Activated B cell treated with CpG ODN at 0.5 μM for 24 hours (primary cell): ENCODE measurements around the gene SLC22A14. TPM values are rescaled to one million over a fixed set of nuclear protein-coding genes. Genes with fewer than 3 reads are reported as not detected.
"Not testable (repeated sequence)": the region's sequence is repeated elsewhere in the genome, so short reads cannot be mapped to it uniquely, and the experiment has no call there.

Experiments
- ATAC-seq: fragments of 200-7000 bp; cut with Tn5 transposase; one replicate; pipeline ENCODE4 v1.10.0; 2021; ENCODE audit warnings: low read depth, mild to moderate bottlenecking, moderate library complexity
- CTCF ChIA-PET: fragments of 350-600 bp; sonication (Branson Sonifier 250); formaldehyde crosslinking; loops from one replicate; lab custom pipeline; 2021; ENCODE audit warnings: antibody characterized with exemption; lab: Charles Lee
- POLR2A ChIA-PET: fragments of 350-600 bp; sonication (Branson Sonifier 250); formaldehyde crosslinking; loops from one replicate; lab custom pipeline; 2021; ENCODE audit warnings: antibody characterized with exemption; lab: Charles Lee
- DNase-seq: peaks from one replicate; pipeline ENCODE4 v3.0.0; 2022
- H3K27ac Mint-ChIP-seq: one replicate; pipeline ENCODE4 v1.8.0; 2020; ENCODE audit warnings: mixed read lengths
- H3K27me3 Mint-ChIP-seq: one replicate; pipeline ENCODE4 v1.8.0; 2021; ENCODE audit warnings: mixed read lengths
- H3K36me3 Mint-ChIP-seq: one replicate; pipeline ENCODE4 v1.8.0; 2021; ENCODE audit warnings: low read depth, mixed read lengths
- H3K4me1 Mint-ChIP-seq: one replicate; pipeline ENCODE4 v1.8.0; 2021; ENCODE audit warnings: mixed read lengths
- H3K4me3 Mint-ChIP-seq: one replicate; pipeline ENCODE4 v1.8.0; 2020; ENCODE audit warnings: mild to moderate bottlenecking, mixed read lengths
- H3K9me3 Mint-ChIP-seq: one replicate; pipeline ENCODE4 v1.8.0; 2020; ENCODE audit warnings: mixed read lengths
- CTCF ChIP-seq: fragments of 200-600 bp; IDR thresholded peaks from one replicate; pipeline ENCODE4 v1.8.0; 2022; ENCODE audit warnings: antibody characterized with exemption, mild to moderate bottlenecking
- intact Hi-C: fragments of 100-400 bp; cut with micrococcal nuclease; formaldehyde crosslinking; loops from one replicate; pipeline ENCODE4 v1.15.1; 2024
- total RNA-seq: library from RNA; stranded (reverse); gene quantifications from 2 replicates; pipeline ENCODE4 v1.2.3, GENCODE V29; 2022

The SLC22A14 gene
- total RNA-seq, 1 donor from 2014 or later = 0.16 TPM

- no peak overlapping the region for H3K4me3 Mint-ChIP-seq
- ChIA-PET POLR2A (no interaction called here), CTCF (no interaction called here)
- ATAC-seq (no peak), DNase-seq (no peak)
- no peaks in the 10 kb centered on the region for H3K4me1 Mint-ChIP-seq
- no peaks in the 10 kb centered on the region for H3K9me3 Mint-ChIP-seq
- H3K36me3 Mint-ChIP-seq = no peaks in the 10 kb centered on the region
- intact Hi-C loops = no loop called here
- no peak overlapping the region for H3K27ac Mint-ChIP-seq
- H3K27me3 Mint-ChIP-seq = no peaks in the 10 kb centered on the region
- no peak for TF ChIP-seq CTCF
These were observed 2.7 kb downstream of the SLC22A14 start for GRCh38 chr3:38284756-38285150.

DNA sequence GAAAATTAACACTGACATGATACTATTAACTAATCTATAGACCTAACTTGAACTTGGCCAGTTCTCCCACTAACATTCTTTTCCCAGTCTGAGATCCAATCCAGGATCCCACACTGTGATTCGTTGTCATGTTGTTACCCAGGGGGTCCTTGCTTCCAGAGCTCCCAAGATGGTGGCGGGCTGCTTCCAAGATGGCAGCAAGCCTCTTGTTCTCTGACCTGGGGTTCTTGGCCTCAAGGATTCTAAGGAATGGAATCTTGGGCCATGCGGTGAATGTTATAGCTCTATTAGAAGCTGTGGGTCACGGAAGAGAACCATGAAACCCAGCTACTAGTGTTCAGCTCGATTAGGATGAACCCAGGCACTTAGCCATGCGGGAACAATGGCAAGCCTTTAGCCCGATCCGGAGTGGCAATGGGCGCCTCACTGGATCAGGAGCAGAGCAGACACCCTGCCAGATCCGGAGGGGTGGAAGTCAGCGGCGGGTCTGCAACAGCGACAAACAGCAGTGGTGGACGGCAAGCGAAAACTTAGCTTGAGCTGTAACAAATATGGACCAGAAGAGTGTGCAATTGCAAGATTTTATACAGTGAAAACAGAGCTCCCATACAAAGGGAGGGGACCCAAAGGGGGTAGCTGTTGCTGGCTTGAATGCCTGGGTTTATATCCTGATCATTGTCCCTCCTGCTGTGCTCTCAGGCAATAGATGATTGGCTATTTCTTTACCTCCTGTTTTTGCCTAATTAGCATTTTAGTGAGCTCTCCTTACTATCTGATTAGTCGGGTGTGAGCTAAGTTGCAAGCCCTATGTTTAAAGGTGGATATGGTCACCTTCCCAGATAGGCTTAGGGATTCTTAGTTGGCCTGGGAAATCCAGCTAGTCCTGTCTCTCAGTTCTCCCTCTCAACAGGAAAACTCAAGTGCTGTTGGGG is 7.5 kb downstream of the SLC22A14 start:
- H3K36me3 Mint-ChIP-seq, H3K27ac Mint-ChIP-seq, CTCF ChIA-PET, ATAC-seq, H3K4me1 Mint-ChIP-seq, intact Hi-C loops, H3K27me3 Mint-ChIP-seq, H3K9me3 Mint-ChIP-seq, POLR2A ChIA-PET, DNase-seq, H3K4me3 Mint-ChIP-seq: not testable (repeated sequence)

DNA sequence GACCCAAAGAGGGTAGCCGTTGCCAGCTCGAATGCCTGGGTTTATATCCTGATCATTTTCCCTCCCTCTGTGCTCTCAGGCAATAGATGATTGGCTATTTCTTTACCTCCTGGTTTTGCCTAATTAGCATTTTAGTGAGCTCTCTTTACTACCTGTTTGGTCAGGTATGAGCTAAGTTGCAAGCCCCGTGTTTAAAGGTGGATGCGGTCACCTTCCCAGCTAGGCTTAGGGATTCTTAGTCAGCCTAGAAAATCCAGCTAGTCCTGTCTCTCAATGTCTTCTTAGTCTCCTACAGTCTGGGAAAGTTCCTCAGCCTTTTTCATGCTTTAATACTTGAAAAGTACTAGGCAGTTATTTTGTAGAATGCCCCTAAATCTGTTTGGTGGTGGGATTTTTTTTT is 15.0 kb downstream of the SLC22A14 start:
- H3K27ac Mint-ChIP-seq, H3K9me3 Mint-ChIP-seq, DNase-seq, H3K36me3 Mint-ChIP-seq, H3K4me3 Mint-ChIP-seq, H3K4me1 Mint-ChIP-seq, ATAC-seq, POLR2A ChIA-PET: not testable (repeated sequence)
- CTCF ChIA-PET = interaction anchor here (1.1 to 3.7 kb wide), 3 partner anchors 177 to 323 kb away, joined by 3 to 21 read pairs (median 9); no protein-coding TSS in a partner anchor
- peaks cover 13% of the 10 kb centered on the region for H3K27me3 Mint-ChIP-seq
- intact Hi-C loops = loop anchor here (5.0 kb wide), 1 partner anchor 160 kb away; the partner anchor contains the start of genes ACAA1 and MYD88

DNA sequence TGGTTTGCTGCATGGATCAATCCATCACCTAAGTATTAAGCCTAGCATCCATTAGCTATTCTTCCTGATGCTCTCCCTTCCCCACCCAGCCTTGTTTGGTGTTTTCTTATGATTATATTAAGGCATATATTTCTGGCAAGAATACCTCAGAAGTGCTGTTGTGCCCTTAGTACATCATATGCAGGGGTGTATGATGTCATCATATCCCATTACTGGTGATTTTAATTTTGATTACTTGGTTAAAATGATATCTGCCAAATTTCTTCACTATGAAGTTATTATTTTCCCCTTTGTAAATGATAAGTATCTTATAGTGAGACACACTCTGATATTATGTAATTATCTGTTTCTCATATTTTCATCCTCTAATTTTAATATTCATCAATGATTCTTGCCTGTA is 15.4 kb downstream of the SLC22A14 start:
- intact Hi-C loops = loop anchor here (5.0 kb wide), 1 partner anchor 160 kb away; the partner anchor contains the start of genes ACAA1 and MYD88
- POLR2A ChIA-PET = interaction anchor here (0.5 to 0.7 kb wide), 2 partner anchors 12 to 179 kb away, joined by 3 read pairs; no protein-coding TSS in a partner anchor

GRCh38 chr3:38297947-38298711 is 16.0 kb downstream of the SLC22A14 start:
- ATAC-seq (no peak), DNase-seq (no peak)
- H3K9me3 Mint-ChIP-seq = no peaks in the 10 kb centered on the region
- no peak for TF ChIP-seq CTCF
- no peak overlapping the region for H3K27ac Mint-ChIP-seq
- H3K36me3 Mint-ChIP-seq = no peaks in the 10 kb centered on the region
- no peak overlapping the region for H3K4me3 Mint-ChIP-seq
- peaks cover 14% of the 10 kb centered on the region for H3K27me3 Mint-ChIP-seq
- ChIA-PET POLR2A (interaction anchor here (0.5 to 0.7 kb wide), 2 partner anchors 12 to 180 kb away, joined by 3 read pairs; no protein-coding TSS in a partner anchor), CTCF (interaction anchor here (0.6 to 3.7 kb wide), 8 partner anchors 11 to 324 kb away, joined by 3 to 32 read pairs (median 3); partner anchors contain the start of gene DLEC1)
- intact Hi-C loops = loop anchor here (1.0 to 5.0 kb wide), 3 partner anchors 161 to 324 kb away; partner anchors contain the start of genes ACAA1 and MYD88
- H3K4me1 Mint-ChIP-seq = no peaks in the 10 kb centered on the region

More for the DNA sequence above, 15.4 kb downstream of the SLC22A14 start:
- TF ChIP-seq CTCF = no peak
- CTCF ChIA-PET = interaction anchor here (0.6 to 3.7 kb wide), 8 partner anchors 11 to 323 kb away, joined by 3 to 32 read pairs (median 4); no protein-coding TSS in a partner anchor
- DNase-seq = no peak
- no peak overlapping the region for H3K4me3 Mint-ChIP-seq
- ATAC-seq = no peak
- H3K27me3 Mint-ChIP-seq = peaks cover 13% of the 10 kb centered on the region
- no peaks in the 10 kb centered on the region for H3K4me1 Mint-ChIP-seq
- no peaks in the 10 kb centered on the region for H3K36me3 Mint-ChIP-seq
- no peaks in the 10 kb centered on the region for H3K9me3 Mint-ChIP-seq
- H3K27ac Mint-ChIP-seq = no peak overlapping the region
